Mucosa of descending colon (tissue), 3 donors: ENCODE results near the gene ZNF324B. TPM values are rescaled to one million over a fixed set of nuclear protein-coding genes. Genes with fewer than 3 reads are reported as not detected.
A peak's percentile ranks its signal among the peaks of the same experiment; 100 is the strongest.

Source experiments
- ATAC-seq: fragments of 200-7000 bp; cut with Tn5 transposase; one replicate; pipeline ENCODE4 v1.9.1; 2020; ENCODE audit warnings: mild to moderate bottlenecking, moderate library complexity
- DNase-seq, 3 donors: peaks; one replicate each; pipeline ENCODE4 v3.0.0-alpha.2; 2020
- H3K36me3 ChIP-seq: fragments of 200-600 bp; one replicate; pipeline ENCODE4 v1.8.0; 2021; ENCODE audit warnings: low read depth, mild to moderate bottlenecking
- H3K4me1 ChIP-seq: fragments of 200-600 bp; one replicate; pipeline ENCODE4 v1.8.0; 2021; ENCODE audit warnings: low read depth, mild to moderate bottlenecking
- H3K4me3 ChIP-seq: fragments of 200-600 bp; one replicate; pipeline ENCODE4 v1.8.0; 2021; ENCODE audit warnings: mild to moderate bottlenecking
- H3K9me3 ChIP-seq: fragments of 200-600 bp; one replicate; pipeline ENCODE4 v1.8.0; 2021; ENCODE audit warnings: mild to moderate bottlenecking
- intact Hi-C, 2 donors: fragments of 100-400 bp; cut with DNase I in 1 of 2; cut with micrococcal nuclease in 1 of 2; formaldehyde crosslinking; loops; one replicate each; pipeline versions ENCODE4 v1.11.0 to v1.11.1; 2022; cut with DNase I, micrococcal nuclease
- total RNA-seq, 3 donors: library from RNA; stranded (reverse); fragmentation: NEBNext Ultra II Directional in 2 of 3; extraction: Animal tissue kit (Norgen Biotek cat#: 25700) in 2 of 3; gene quantifications; one replicate each; pipeline versions ENCODE4 v1.2.1 to v1.2.4, GENCODE V29; 2021 to 2023
- TF ChIP-seq, protein P1 (sequence below): fragments of 200-600 bp; IDR thresholded peaks from one replicate; pipeline ENCODE4 v1.8.0; 2022; ENCODE audit warnings: antibody characterized with exemption, mild to moderate bottlenecking
- donor health status: DM: no; HTN: no; CAD: no; lungs with moderate emphysema.
- donor health status: DM: no; HTN: no; CAD: no.
- donor health status: DM: no; HTN: yes; CAD: no.

ZNF324B gene
- total RNA-seq, 3 donors from 2014 or later, result 5.3 to 8.2 (median 6.8) TPM

DNA sequence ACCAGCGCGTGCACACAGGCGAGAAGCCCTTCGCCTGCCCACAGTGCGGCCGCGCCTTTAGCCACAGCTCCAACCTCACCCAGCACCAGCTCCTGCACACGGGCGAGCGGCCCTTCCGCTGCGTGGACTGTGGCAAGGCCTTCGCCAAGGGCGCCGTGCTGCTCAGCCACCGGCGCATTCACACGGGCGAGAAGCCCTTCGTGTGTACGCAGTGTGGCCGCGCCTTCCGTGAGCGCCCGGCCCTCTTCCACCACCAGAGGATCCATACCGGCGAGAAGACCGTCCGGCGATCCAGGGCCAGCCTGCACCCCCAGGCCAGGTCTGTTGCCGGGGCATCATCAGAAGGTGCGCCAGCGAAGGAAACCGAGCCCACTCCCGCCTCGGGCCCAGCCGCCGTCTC lies 20.3 kb downstream of the ZNF324B start:
- ATAC-seq (no peak), DNase-seq (no peak)
- Histone ChIP-seq H3K36me3 (no peaks in the 10 kb centered on the region), H3K4me1 (peaks cover 12% of the 10 kb centered on the region), H3K4me3 (no peak overlapping the region), H3K9me3 (no peaks in the 10 kb centered on the region)
- intact Hi-C loops, result no loop called here
- TF ChIP-seq, protein P1, sequence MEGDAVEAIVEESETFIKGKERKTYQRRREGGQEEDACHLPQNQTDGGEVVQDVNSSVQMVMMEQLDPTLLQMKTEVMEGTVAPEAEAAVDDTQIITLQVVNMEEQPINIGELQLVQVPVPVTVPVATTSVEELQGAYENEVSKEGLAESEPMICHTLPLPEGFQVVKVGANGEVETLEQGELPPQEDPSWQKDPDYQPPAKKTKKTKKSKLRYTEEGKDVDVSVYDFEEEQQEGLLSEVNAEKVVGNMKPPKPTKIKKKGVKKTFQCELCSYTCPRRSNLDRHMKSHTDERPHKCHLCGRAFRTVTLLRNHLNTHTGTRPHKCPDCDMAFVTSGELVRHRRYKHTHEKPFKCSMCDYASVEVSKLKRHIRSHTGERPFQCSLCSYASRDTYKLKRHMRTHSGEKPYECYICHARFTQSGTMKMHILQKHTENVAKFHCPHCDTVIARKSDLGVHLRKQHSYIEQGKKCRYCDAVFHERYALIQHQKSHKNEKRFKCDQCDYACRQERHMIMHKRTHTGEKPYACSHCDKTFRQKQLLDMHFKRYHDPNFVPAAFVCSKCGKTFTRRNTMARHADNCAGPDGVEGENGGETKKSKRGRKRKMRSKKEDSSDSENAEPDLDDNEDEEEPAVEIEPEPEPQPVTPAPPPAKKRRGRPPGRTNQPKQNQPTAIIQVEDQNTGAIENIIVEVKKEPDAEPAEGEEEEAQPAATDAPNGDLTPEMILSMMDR, result no peak

DNA sequence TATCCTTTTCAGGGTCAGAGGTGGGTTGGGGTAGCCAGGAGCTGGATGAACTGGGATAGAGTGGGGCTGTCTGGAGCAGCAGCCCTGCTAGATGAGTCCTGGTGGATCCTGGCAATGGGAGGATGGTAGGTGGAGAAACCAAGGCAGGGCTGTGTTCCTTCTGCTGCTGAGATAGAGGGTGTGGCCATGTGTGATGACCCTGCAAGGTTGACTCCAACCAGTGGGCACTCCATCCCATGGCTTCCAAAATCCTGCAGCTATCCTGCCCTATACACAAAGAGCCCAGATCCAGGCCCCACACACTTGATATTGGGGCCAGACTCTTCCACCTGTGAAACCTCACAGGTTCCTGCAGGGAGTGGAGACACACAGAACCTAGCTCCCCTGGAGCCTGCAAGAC lies 22.4 kb downstream of the ZNF324B start:
- intact Hi-C loops, result no loop called here

DNA sequence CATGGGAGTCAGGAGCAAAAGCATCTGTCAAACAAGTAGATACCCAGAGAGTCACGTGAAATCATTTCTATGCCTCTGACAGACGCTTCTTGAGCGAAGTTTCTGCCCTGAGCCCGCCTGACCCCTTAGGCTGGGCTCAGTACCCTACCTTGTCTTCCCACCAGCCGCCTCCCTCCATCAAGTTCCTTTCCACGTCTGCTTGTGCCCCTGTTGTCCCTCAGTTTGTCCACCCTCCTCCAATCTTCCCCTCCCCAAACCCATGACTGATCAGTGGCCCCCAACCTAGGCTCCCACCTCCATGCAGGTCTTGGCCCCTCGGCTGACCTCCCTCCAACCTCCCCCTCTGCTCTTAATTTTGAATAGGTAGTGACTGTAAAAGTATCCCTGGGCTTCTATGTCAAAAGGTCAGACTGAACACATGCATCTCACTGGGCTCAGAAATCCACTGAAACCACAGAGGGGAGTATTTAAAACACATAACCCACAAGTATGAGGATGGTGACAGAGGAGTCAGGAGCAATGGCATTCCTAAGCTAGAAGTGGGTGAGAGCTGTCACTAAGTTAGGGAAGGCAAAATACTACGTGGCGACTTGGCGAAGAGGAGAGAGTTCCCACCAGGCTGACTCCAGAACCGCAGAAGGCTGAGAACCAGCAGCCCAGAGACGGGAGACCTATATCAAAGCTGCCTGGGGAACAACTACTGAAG lies 23.0 kb downstream of the ZNF324B start:
- Histone ChIP-seq H3K4me1 (peaks cover 11% of the 10 kb centered on the region), H3K9me3 (no peaks in the 10 kb centered on the region), H3K36me3 (no peaks in the 10 kb centered on the region), H3K4me3 (no peak overlapping the region)
- ATAC-seq (no peak), DNase-seq (no peak)
- intact Hi-C loops, result no loop called here
- TF ChIP-seq, protein P1, result no peak

More for the DNA sequence above, 22.4 kb downstream of the ZNF324B start:
- ATAC-seq (no peak), DNase-seq (no peak)
- no peaks in the 10 kb centered on the region for H3K9me3 ChIP-seq
- H3K4me1 ChIP-seq, result peaks cover 11% of the 10 kb centered on the region
- TF ChIP-seq, protein P1, result no peak
- no peak overlapping the region for H3K4me3 ChIP-seq
- no peaks in the 10 kb centered on the region for H3K36me3 ChIP-seq

DNA sequence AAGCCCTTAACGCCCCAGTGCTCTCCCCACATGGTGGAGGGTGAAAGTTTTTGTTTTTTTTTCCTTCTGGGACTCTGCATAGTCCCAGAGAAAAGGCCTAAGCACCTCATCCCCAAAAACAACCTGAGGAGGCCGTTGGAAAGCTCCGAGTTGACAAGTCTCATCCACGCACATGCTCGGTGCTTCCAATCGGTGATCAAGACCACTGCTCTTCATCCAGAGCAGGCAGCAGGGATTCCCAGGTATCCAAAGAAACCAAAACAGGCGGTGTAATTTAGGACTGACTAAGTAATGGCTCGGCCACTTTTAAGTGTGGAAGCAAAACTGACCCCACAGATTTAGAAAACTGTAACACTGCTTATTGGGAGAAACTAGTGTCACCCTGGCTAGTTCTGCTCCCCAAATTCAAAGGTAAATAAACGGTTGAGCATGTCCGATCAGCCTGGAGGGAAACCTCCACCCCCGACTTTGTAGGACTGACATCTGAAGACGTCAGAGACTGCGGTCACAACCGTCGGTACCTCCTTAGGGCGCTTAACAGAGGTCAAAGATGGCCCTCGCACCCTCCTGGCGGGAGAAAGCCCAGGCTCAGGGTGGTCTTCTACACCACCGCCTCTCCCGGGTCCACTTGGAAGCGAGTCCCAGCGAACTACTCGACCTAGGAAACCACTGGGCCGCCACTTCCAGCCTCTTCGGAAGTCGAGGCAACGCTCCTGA lies 23.7 kb downstream of the ZNF324B start:
- intact Hi-C loops, result no loop called here
- peaks cover 11% of the 10 kb centered on the region for H3K4me1 ChIP-seq
- no peaks in the 10 kb centered on the region for H3K36me3 ChIP-seq
- TF ChIP-seq, protein P1, result no peak
- DNase-seq (no peak), ATAC-seq (peak; percentile 1)
- H3K9me3 ChIP-seq, result no peaks in the 10 kb centered on the region
- H3K4me3 ChIP-seq, result peak overlapping the region; percentile 15

DNA sequence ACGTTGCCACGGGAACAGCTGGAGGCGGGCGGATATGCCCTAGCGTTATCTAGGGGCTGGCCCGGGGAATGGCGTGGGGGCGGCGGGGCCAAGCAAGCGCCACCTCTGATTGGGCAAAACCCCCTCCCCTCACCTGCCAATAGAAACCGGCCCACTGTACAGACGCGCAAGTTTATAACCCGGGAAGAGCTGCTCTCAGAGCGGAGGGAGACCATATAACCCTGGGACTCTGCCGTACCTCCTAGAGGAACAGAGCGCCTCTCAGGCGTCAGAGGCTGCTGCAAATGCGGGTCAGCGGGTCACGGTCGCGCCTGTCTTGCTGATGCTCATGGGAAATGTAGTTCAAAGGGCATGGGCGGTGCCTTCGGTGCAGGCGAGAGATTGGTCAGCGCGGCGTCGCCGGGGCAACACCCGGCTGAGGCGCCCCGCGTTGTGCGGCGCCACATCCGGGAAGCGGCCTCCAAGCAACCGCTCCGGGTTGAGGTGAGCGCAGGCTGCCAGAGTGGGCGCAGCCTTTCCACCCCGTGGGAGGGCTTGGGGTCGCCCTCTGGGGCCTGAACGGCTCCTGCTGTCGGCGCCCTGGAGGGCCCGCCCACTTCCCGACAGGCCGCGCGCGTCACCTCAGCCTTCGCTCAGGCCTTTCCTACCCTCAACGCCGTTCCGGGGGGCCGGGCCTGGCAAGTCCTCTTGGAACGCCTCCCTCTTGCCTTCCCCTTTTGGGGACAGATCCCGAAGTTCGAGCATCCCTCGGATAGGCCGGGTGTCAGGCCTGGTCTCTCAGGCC lies 24.5 kb downstream of the ZNF324B start, which contains the start of gene ZNF446:
ZNF446 (plus strand) TSS at position 639 of the 784 bp plus-strand sequence. CDS start 867 bp downstream, outside the sequence.
- intact Hi-C loops, result no loop called here
- ATAC-seq, result peak; percentile 94
- Histone ChIP-seq H3K9me3 (no peaks in the 10 kb centered on the region), H3K4me1 (peaks cover 11% of the 10 kb centered on the region), H3K4me3 (peak within 1 kb of the TSS; percentile 15), H3K36me3 (no peaks in the 10 kb centered on the region)
- DNase-seq, result peak; percentile 95 to 99 (median 97)
- TF ChIP-seq, protein P1, result no peak
